Loucy (cell line): Measurements from ENCODE around the gene AMZ2.
A peak's percentile ranks its signal among the peaks of the same experiment; 100 is the strongest.

Experiments
- CTCF ChIP-seq: fragments of 200-600 bp; sonication (generic); conservative IDR thresholded peaks from 2 replicates; pipeline ENCODE4 v1.5.1; 2014; ENCODE audit warnings: mild to moderate bottlenecking, antibody characterized with exemption, low read length
- EZH2phosphoT487 ChIP-seq: fragments of 200-600 bp; IDR thresholded peaks from 2 replicates; pipeline ENCODE4 v1.6.1; 2018; ENCODE audit warnings: antibody characterized with exemption, mild to moderate bottlenecking, moderate library complexity, borderline replicate concordance

GRCh38 chr17:68205808-68206720, 41.8 kb upstream of the AMZ2 start:
- TF ChIP-seq CTCF (0 out of 2 replicates have a peak, but pooled peaks have one; percentile 8), EZH2phosphoT487 (no peak)
